Measurements from ENCODE around the gene NOP53.

NOP53 gene

DNA sequence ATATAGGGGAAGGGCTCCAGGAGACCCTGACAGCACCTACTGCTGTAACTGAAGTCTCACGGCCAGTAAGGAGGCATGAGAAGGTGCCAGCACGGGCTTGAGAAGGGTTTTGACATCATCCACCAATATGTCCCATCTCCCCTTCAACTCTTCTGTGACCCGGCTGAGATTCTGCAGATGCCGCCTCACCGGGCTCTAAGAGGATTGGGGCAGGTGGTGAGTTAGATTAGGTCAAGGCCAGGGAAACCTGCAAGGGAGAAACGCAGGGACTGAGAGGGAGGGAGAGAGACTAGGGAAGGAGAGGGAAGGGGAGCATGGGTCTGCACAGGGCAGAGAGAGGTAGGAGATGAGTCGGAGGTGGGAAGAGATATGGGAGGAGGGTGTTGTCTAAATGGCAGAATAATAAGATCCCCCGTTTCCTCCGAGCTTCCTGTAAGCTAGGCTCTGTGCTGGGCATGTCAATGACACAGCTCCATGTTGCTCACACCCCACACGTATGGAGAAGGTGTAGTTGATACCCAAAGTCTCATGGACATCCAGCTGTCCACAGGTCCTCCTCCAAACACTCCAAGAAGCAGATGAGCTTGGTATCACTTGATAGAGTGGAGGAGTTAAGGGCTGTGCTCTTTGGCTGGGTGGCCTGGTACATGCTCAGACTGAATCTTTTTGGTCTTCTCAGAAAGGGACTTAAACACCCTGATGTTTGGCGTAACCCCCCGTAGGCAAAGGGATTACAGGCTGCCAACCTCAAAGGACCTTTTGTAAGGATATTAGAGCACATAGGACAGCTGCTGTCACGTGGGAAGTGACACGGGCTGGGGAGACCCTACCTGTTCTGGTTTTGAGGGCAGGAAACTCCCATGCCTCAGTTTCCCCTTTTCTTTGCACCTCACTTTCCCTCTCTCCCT is 52.9 kb downstream of the NOP53 start:
- no peak overlapping the region for H3K9ac ChIP-seq (ENCODE audit: low read depth, low read length)
- TF ChIP-seq EZH2 (IDR thresholded peaks at IDR 0.05; ENCODE audit: borderline replicate concordance, low read depth, low read length, severe bottlenecking): no peak
- no peak for TF ChIP-seq CTCF (IDR thresholded peaks at IDR 0.05; ENCODE audit: borderline replicate concordance, extremely low read depth, low read length, poor library complexity, severe bottlenecking)
- H3K79me2 ChIP-seq (ENCODE audit: insufficient read depth, low read length): no peaks in the 10 kb centered on the region

GRCh38 chr19:47798904-47799266 is 53.5 kb downstream of the NOP53 start:
- no peak overlapping the region for H3K27ac ChIP-seq (ENCODE audit: low read length)

More for the DNA sequence above, 52.9 kb downstream of the NOP53 start:
- peaks cover 4% of the 10 kb centered on the region for H3K9me3 ChIP-seq (ENCODE audit: insufficient read depth, low read length, severe bottlenecking)
- peaks cover 3% of the 10 kb centered on the region for H3K27me3 ChIP-seq (ENCODE audit: insufficient read depth, low read length, poor library complexity)
- no peaks in the 10 kb centered on the region for H4K20me1 ChIP-seq (ENCODE audit: insufficient read depth, low read length)
- H3K4me3 ChIP-seq (ENCODE audit: low read depth in 1 of 2, low read length in 2 of 2): no peak overlapping the region
- H3K4me2 ChIP-seq (ENCODE audit: insufficient read depth, low read length): no peak overlapping the region
- no peak overlapping the region for H2AFZ ChIP-seq (ENCODE audit: low read depth, low read length)
- H3K4me1 ChIP-seq (ENCODE audit: insufficient read depth, low read length): no peaks in the 10 kb centered on the region
- no peak overlapping the region for H3K27ac ChIP-seq (ENCODE audit: low read length)
- DNase-seq (no peak), ATAC-seq (ENCODE audit: insufficient read depth, low read depth) (no peak)
- no peaks in the 10 kb centered on the region for H3K36me3 ChIP-seq (ENCODE audit: insufficient read depth, low read length)

DNA sequence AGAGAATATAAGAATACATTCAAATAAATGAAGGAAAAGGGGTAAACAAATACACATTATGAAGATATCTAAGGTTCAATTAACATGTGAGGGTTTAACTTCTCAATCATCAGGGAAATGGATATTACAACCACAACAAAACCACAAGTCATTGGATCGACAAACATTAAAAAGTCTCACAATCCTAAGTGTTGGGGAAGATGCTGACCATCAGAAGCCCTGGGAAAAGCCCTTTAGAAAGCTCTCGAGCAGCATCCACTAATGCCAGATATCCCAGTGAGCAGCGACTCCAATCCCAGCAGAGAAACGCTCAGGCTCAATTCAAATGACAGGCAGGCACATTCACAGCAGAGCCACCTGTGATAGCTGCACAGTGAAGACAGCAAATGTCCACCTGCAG is 55.9 kb downstream of the NOP53 start:
- Histone ChIP-seq H3K9me3 (ENCODE audit: insufficient read depth, low read length, severe bottlenecking) (peaks cover 4% of the 10 kb centered on the region), H2AFZ (ENCODE audit: low read depth, low read length) (no peak overlapping the region), H3K79me2 (ENCODE audit: insufficient read depth, low read length) (no peaks in the 10 kb centered on the region), H3K27me3 (ENCODE audit: insufficient read depth, low read length, poor library complexity) (peaks cover 3% of the 10 kb centered on the region), H4K20me1 (ENCODE audit: insufficient read depth, low read length) (no peaks in the 10 kb centered on the region), H3K4me2 (ENCODE audit: insufficient read depth, low read length) (no peak overlapping the region), H3K4me3 (ENCODE audit: low read depth in 1 of 2, low read length in 2 of 2) (no peak overlapping the region), H3K4me1 (ENCODE audit: insufficient read depth, low read length) (no peaks in the 10 kb centered on the region), H3K9ac (ENCODE audit: low read depth, low read length) (no peak overlapping the region), H3K27ac (ENCODE audit: low read length) (no peak overlapping the region), H3K36me3 (ENCODE audit: insufficient read depth, low read length) (no peaks in the 10 kb centered on the region)
- no peak for DNase-seq
- TF ChIP-seq EZH2 (IDR thresholded peaks at IDR 0.05; ENCODE audit: borderline replicate concordance, low read depth, low read length, severe bottlenecking) (no peak), CTCF (IDR thresholded peaks at IDR 0.05; ENCODE audit: borderline replicate concordance, extremely low read depth, low read length, poor library complexity, severe bottlenecking) (no peak)
- no peak for ATAC-seq (ENCODE audit: insufficient read depth, low read depth)

More at GRCh38 chr19:47798904-47799266, 53.5 kb downstream of the NOP53 start:
- no peaks in the 10 kb centered on the region for H3K36me3 ChIP-seq (ENCODE audit: insufficient read depth, low read length)
- TF ChIP-seq CTCF (IDR thresholded peaks at IDR 0.05; ENCODE audit: borderline replicate concordance, extremely low read depth, low read length, poor library complexity, severe bottlenecking) (no peak), EZH2 (IDR thresholded peaks at IDR 0.05; ENCODE audit: borderline replicate concordance, low read depth, low read length, severe bottlenecking) (no peak)
- no peak overlapping the region for H3K4me2 ChIP-seq (ENCODE audit: insufficient read depth, low read length)
- H3K4me3 ChIP-seq (ENCODE audit: low read depth in 1 of 2, low read length in 2 of 2): no peak overlapping the region
- peaks cover 3% of the 10 kb centered on the region for H3K27me3 ChIP-seq (ENCODE audit: insufficient read depth, low read length, poor library complexity)
- ATAC-seq (ENCODE audit: insufficient read depth, low read depth): no peak
- no peak overlapping the region for H3K9ac ChIP-seq (ENCODE audit: low read depth, low read length)
- no peak for DNase-seq
- no peaks in the 10 kb centered on the region for H3K79me2 ChIP-seq (ENCODE audit: insufficient read depth, low read length)
- H4K20me1 ChIP-seq (ENCODE audit: insufficient read depth, low read length): no peaks in the 10 kb centered on the region
- peaks cover 4% of the 10 kb centered on the region for H3K9me3 ChIP-seq (ENCODE audit: insufficient read depth, low read length, severe bottlenecking)
- no peak overlapping the region for H2AFZ ChIP-seq (ENCODE audit: low read depth, low read length)
- H3K4me1 ChIP-seq (ENCODE audit: insufficient read depth, low read length): no peaks in the 10 kb centered on the region
